ENCODE results near the gene BEAN1.

DNA sequence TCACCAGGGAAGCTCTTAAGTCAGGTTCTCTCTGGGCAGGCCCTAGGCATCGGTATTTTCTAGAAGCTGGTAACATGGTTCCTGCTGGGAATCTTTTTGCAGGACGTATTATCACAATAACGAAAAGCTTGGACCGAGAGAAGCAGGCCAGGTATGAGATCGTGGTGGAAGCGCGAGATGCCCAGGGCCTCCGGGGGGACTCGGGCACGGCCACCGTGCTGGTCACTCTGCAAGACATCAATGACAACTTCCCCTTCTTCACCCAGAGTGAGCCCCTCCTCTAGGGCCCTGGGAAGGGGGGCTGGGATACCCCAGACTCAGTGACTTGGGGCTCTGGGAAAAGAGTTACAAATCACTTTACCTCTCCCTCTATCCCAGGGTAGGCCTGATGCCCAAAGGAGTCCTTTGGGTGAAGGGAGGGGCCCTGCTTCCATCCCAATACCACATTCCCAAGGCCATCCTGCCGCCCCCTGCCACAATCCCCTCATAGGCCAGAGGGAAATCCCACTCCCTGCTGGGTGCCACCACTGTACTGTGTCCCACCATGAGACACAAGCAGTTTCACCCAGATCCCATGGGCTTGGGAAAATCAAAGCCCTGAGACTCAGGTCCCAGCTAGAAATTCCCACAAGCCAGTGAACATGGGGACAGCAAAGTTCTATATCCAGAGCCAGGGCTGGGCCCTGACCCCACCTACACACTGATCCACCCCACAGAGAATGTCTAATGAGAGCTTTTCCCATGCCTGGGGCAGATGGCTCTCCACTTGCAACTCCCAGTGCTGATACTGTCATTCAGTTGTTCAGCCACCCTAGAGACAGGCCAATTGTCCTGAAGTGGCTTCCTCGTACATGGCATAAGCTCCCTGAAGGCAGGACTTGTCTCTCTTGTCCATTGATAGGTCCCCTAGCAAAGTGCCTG lies 37.6 kb upstream of the BEAN1 start:
- TF ChIP-seq POLR2A (IDR thresholded peaks at IDR 0.05; ENCODE audit: low read depth, low read length) (no peak), TAF1 (IDR thresholded peaks at IDR 0.05; ENCODE audit: low read depth, low read length) (no peak), POLR2AphosphoS5 (IDR thresholded peaks at IDR 0.05; ENCODE audit: low read depth, low read length) (no peak), SPI1 (IDR thresholded peaks at IDR 0.05; ENCODE audit: low read depth, low read length) (no peak)

Data from GM12891 (cell line).